HCT116 (cell line): ENCODE measurements around the gene LLCFC1.

ENCODE experiments used
- EZH2phosphoT487 ChIP-seq: fragments of 200-600 bp; IDR thresholded peaks from 2 replicates; pipeline ENCODE4 v1.6.1; 2018; ENCODE audit warnings: antibody characterized with exemption, borderline replicate concordance
- POLR2A ChIP-seq: IDR thresholded peaks from 2 replicates; pipeline ENCODE4 v1.7.0; 2011; ENCODE audit warnings: borderline replicate concordance; ENCODE audit not compliant: insufficient read depth, insufficient read length; ENCODE audit errors: extremely low read depth
- ZNF274 ChIP-seq: fragments of 200-500 bp; sonication (Bioruptor generic); IDR thresholded peaks from 2 replicates; pipeline ENCODE4 v1.6.1; 2014; ENCODE audit warnings: mild to moderate bottlenecking, low read depth, low read length, inconsistent platforms
- TF ChIP-seq, protein P1 (sequence below): IDR thresholded peaks from 2 replicates; pipeline ENCODE4 v1.6.1; 2012
- TF ChIP-seq, protein P2 (sequence below), 3 experiments: fragments of 200-600 bp in 1 of 3; sonication (generic) in 1 of 3; IDR thresholded peaks in 2 of 3; conservative IDR thresholded peaks in 1 of 3; 2 replicates each; pipeline ENCODE4 v1.5.1; 2012 to 2017; ENCODE audit warnings: low read depth in 2 of 3, low read length in 2 of 3, antibody characterized with exemption in 1 of 3, borderline replicate concordance in 1 of 3, control low read depth in 1 of 3, mild to moderate bottlenecking in 1 of 3, mixed read lengths in 1 of 3, mixed run types in 1 of 3, moderate library complexity in 1 of 3; ENCODE audit not compliant: insufficient read depth in 1 of 3

DNA sequence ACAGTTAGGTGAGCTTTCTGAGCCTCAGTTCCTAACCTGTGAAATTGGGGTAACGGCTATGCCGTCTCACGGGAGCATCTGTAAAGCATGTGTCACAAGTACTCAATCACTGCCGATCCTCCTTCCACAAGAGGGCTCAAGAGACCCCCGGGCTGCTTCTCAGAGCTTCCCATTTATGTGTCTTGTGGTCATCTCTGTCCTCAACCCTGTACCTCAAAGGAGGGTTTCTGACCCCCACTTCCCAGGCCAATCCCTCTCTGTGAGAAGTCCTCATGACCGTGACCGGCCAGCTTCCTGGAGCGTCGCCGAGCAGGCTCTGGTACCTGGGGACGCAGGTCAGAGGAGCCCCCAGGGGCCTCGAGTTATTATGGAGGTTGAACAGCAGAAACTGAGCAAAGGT lies 5.2 kb upstream of the LLCFC1 start:
- TF ChIP-seq POLR2A (no peak), EZH2phosphoT487 (no peak), ZNF274 (no peak)
- TF ChIP-seq, protein P1, sequence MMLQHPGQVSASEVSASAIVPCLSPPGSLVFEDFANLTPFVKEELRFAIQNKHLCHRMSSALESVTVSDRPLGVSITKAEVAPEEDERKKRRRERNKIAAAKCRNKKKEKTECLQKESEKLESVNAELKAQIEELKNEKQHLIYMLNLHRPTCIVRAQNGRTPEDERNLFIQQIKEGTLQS = no peak
- TF ChIP-seq, protein P2, sequence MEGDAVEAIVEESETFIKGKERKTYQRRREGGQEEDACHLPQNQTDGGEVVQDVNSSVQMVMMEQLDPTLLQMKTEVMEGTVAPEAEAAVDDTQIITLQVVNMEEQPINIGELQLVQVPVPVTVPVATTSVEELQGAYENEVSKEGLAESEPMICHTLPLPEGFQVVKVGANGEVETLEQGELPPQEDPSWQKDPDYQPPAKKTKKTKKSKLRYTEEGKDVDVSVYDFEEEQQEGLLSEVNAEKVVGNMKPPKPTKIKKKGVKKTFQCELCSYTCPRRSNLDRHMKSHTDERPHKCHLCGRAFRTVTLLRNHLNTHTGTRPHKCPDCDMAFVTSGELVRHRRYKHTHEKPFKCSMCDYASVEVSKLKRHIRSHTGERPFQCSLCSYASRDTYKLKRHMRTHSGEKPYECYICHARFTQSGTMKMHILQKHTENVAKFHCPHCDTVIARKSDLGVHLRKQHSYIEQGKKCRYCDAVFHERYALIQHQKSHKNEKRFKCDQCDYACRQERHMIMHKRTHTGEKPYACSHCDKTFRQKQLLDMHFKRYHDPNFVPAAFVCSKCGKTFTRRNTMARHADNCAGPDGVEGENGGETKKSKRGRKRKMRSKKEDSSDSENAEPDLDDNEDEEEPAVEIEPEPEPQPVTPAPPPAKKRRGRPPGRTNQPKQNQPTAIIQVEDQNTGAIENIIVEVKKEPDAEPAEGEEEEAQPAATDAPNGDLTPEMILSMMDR (IDR thresholded peaks at IDR 0.05 in 2 of 3, conservative IDR thresholded peaks at IDR 0.05 in 1 of 3; ENCODE audit: borderline replicate concordance in 1 of 3, insufficient read depth in 1 of 3, low read depth in 2 of 3, low read length in 2 of 3) = no peak
